ENCODE results near the gene ZNF836.

DNA sequence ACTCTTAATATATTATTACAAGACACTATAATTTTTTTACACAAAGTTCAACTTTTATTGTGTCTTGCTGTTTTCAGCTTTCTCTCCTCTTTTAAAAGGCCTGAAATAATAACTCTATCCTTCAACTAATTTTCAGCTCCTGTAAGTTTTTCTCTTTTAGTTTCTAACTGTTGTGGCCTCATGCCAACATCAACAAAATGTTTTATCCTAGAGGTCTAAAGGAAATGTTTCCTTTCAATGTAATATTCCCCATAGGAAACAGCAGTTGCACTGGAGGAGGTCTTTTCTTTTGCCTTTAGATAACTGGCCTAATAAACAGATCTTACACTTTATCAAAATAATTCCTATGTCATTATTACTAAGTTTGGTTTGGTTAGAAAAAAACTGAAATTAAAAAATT lies 23.2 kb downstream of the ZNF836 start:
- TF ChIP-seq, protein P1, sequence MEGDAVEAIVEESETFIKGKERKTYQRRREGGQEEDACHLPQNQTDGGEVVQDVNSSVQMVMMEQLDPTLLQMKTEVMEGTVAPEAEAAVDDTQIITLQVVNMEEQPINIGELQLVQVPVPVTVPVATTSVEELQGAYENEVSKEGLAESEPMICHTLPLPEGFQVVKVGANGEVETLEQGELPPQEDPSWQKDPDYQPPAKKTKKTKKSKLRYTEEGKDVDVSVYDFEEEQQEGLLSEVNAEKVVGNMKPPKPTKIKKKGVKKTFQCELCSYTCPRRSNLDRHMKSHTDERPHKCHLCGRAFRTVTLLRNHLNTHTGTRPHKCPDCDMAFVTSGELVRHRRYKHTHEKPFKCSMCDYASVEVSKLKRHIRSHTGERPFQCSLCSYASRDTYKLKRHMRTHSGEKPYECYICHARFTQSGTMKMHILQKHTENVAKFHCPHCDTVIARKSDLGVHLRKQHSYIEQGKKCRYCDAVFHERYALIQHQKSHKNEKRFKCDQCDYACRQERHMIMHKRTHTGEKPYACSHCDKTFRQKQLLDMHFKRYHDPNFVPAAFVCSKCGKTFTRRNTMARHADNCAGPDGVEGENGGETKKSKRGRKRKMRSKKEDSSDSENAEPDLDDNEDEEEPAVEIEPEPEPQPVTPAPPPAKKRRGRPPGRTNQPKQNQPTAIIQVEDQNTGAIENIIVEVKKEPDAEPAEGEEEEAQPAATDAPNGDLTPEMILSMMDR (conservative IDR thresholded peaks at IDR 0.05; ENCODE audit: low read depth, low read length) = no peak
- no peak for TF ChIP-seq EZH2phosphoT487 (IDR thresholded peaks at IDR 0.05; ENCODE audit: borderline replicate concordance, low read length)
